ENCODE results near the gene DUSP23.

Gene DUSP23

GRCh38 chr1:159829273-159829634 lies 48.5 kb downstream of the DUSP23 start:
- Histone ChIP-seq H2AFZ (ENCODE audit: low read length) (no peak overlapping the region), H3K14ac (ENCODE audit: low read length) (no peak overlapping the region), H3K4me1 (ENCODE audit: control insufficient read depth in 2 of 2, insufficient read depth in 1 of 2, low read depth in 1 of 2, low read length in 2 of 2) (peaks cover 0 to 8% of the 10 kb centered on the region in 2 donors), H2BK120ac (ENCODE audit: low read depth, low read length) (no peak overlapping the region), H3K36me3 (replicated peaks in 1 of 2; ENCODE audit: control insufficient read depth in 2 of 2, insufficient read depth in 2 of 2, low read length in 2 of 2) (no peaks in the 10 kb centered on the region), H3K23ac (ENCODE audit: low read depth, low read length, poor library complexity) (no peak overlapping the region), H4K91ac (ENCODE audit: low read depth, low read length, poor library complexity) (no peak overlapping the region), H3K4me2 (ENCODE audit: insufficient read depth, low read length, poor library complexity, severe bottlenecking) (no peak overlapping the region), H2BK15ac (ENCODE audit: low read length) (no peak overlapping the region), H3K9me3 (replicated peaks in 1 of 2; ENCODE audit: control insufficient read depth in 2 of 2, insufficient read depth in 1 of 2, low read depth in 1 of 2, low read length in 2 of 2) (no peaks in the 10 kb centered on the region), H3K4me3 (ENCODE audit: low read length in 2 of 2) (no peak overlapping the region), H2AK5ac (ENCODE audit: low read depth, low read length) (no peak overlapping the region), H3K9ac (ENCODE audit: low read depth, low read length, poor library complexity) (no peak overlapping the region), H3K27me3 (ENCODE audit: control insufficient read depth in 3 of 3, insufficient read depth in 3 of 3, low read depth in 1 of 3, low read length in 3 of 3) (peaks cover 0 to 59% (median 0%) of the 10 kb centered on the region in 3 experiments), H4K8ac (ENCODE audit: low read depth, low read length) (no peak overlapping the region), H2BK5ac (ENCODE audit: low read length) (no peak overlapping the region), H3K4ac (ENCODE audit: low read length) (no peak overlapping the region), H3K27ac (replicated peaks; ENCODE audit: low read length) (no peak overlapping the region), H2BK12ac (ENCODE audit: low read length) (no peak overlapping the region), H3K79me1 (ENCODE audit: low read depth, low read length) (no peaks in the 10 kb centered on the region), H3K18ac (ENCODE audit: low read length) (no peak overlapping the region)
- DNase-seq (ENCODE audit: low spot score): no peak
- no CpG with 5 or more reads among the region's 3 CpGs for WGBS, 2 donors (ENCODE audit: extremely low coverage in 2 of 2, insufficient read length in 2 of 2, insufficient replicate concordance in 1 of 2)

DNA sequence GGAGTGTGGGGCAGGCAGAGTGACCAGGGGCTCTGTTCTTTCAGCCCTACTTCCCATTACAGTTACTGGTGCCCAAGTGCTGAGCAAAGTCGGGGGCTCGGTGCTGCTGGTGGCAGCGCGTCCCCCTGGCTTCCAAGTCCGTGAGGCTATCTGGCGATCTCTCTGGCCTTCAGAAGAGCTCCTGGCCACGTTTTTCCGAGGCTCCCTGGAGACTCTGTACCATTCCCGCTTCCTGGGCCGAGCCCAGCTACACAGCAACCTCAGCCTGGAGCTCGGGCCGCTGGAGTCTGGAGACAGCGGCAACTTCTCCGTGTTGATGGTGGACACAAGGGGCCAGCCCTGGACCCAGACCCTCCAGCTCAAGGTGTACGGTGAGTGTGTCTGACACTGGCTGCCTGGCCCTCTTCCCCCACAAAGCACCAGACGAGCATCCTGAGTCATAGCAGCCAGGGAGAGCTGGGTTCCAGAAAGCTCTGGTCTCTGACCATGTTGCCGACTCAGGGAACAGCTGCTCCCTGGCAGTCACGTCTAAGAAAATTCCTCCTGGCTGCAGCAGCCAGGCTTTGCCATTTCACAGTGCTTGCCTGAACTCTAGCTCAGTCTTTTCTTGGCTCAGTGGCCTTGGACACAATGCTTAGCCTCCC lies 49.2 kb downstream of the DUSP23 start:
- Histone ChIP-seq H3K36me3 (replicated peaks in 1 of 2; ENCODE audit: control insufficient read depth in 2 of 2, insufficient read depth in 2 of 2, low read length in 2 of 2) (no peaks in the 10 kb centered on the region), H3K79me1 (ENCODE audit: low read depth, low read length) (no peaks in the 10 kb centered on the region), H4K91ac (ENCODE audit: low read depth, low read length, poor library complexity) (no peak overlapping the region), H3K9ac (ENCODE audit: low read depth, low read length, poor library complexity) (no peak overlapping the region), H2BK5ac (ENCODE audit: low read length) (no peak overlapping the region), H2BK12ac (ENCODE audit: low read length) (no peak overlapping the region), H3K4me2 (ENCODE audit: insufficient read depth, low read length, poor library complexity, severe bottlenecking) (no peak overlapping the region), H2BK15ac (ENCODE audit: low read length) (peak overlapping the region; percentile 63), H3K27ac (replicated peaks; ENCODE audit: low read length) (no peak overlapping the region), H2BK120ac (ENCODE audit: low read depth, low read length) (no peak overlapping the region), H3K27me3 (ENCODE audit: control insufficient read depth in 3 of 3, insufficient read depth in 3 of 3, low read depth in 1 of 3, low read length in 3 of 3) (peaks cover 0 to 59% (median 0%) of the 10 kb centered on the region in 3 experiments), H3K4ac (ENCODE audit: low read length) (no peak overlapping the region), H3K9me3 (replicated peaks in 1 of 2; ENCODE audit: control insufficient read depth in 2 of 2, insufficient read depth in 1 of 2, low read depth in 1 of 2, low read length in 2 of 2) (no peaks in the 10 kb centered on the region), H3K4me3 (ENCODE audit: low read length in 2 of 2) (no peak overlapping the region), H3K18ac (ENCODE audit: low read length) (peak overlapping the region; percentile 3), H4K8ac (ENCODE audit: low read depth, low read length) (no peak overlapping the region), H3K14ac (ENCODE audit: low read length) (no peak overlapping the region), H3K23ac (ENCODE audit: low read depth, low read length, poor library complexity) (no peak overlapping the region), H3K4me1 (ENCODE audit: control insufficient read depth in 2 of 2, insufficient read depth in 1 of 2, low read depth in 1 of 2, low read length in 2 of 2) (peaks cover 0 to 8% of the 10 kb centered on the region in 2 donors), H2AK5ac (ENCODE audit: low read depth, low read length) (peak overlapping the region; percentile 12), H2AFZ (ENCODE audit: low read length) (no peak overlapping the region)
- DNase-seq (ENCODE audit: low spot score): no peak
- WGBS, 2 donors (ENCODE audit: extremely low coverage in 2 of 2, insufficient read length in 2 of 2, insufficient replicate concordance in 1 of 2): no CpG with 5 or more reads among the region's 18 CpGs

GRCh38 chr1:159830722-159831121 lies 50.0 kb downstream of the DUSP23 start:
- Histone ChIP-seq H3K36me3 (replicated peaks in 1 of 2; ENCODE audit: control insufficient read depth in 2 of 2, insufficient read depth in 2 of 2, low read length in 2 of 2) (no peaks in the 10 kb centered on the region), H2AFZ (ENCODE audit: low read length) (no peak overlapping the region), H3K27ac (replicated peaks; ENCODE audit: low read length) (no peak overlapping the region), H3K4ac (ENCODE audit: low read length) (no peak overlapping the region), H3K4me3 (ENCODE audit: low read length in 2 of 2) (no peak overlapping the region), H3K4me1 (ENCODE audit: control insufficient read depth in 2 of 2, insufficient read depth in 1 of 2, low read depth in 1 of 2, low read length in 2 of 2) (peaks cover 0 to 7% of the 10 kb centered on the region in 2 donors), H3K9me3 (replicated peaks in 1 of 2; ENCODE audit: control insufficient read depth in 2 of 2, insufficient read depth in 1 of 2, low read depth in 1 of 2, low read length in 2 of 2) (no peaks in the 10 kb centered on the region), H3K9ac (ENCODE audit: low read depth, low read length, poor library complexity) (no peak overlapping the region), H2AK5ac (ENCODE audit: low read depth, low read length) (no peak overlapping the region), H2BK5ac (ENCODE audit: low read length) (no peak overlapping the region), H3K14ac (ENCODE audit: low read length) (no peak overlapping the region), H3K4me2 (ENCODE audit: insufficient read depth, low read length, poor library complexity, severe bottlenecking) (no peak overlapping the region), H3K18ac (ENCODE audit: low read length) (no peak overlapping the region), H4K8ac (ENCODE audit: low read depth, low read length) (no peak overlapping the region), H3K27me3 (ENCODE audit: control insufficient read depth in 3 of 3, insufficient read depth in 3 of 3, low read depth in 1 of 3, low read length in 3 of 3) (peaks cover 0 to 56% (median 0%) of the 10 kb centered on the region in 3 experiments), H3K23ac (ENCODE audit: low read depth, low read length, poor library complexity) (no peak overlapping the region), H4K91ac (ENCODE audit: low read depth, low read length, poor library complexity) (no peak overlapping the region), H3K79me1 (ENCODE audit: low read depth, low read length) (no peaks in the 10 kb centered on the region), H2BK15ac (ENCODE audit: low read length) (no peak overlapping the region), H2BK12ac (ENCODE audit: low read length) (no peak overlapping the region), H2BK120ac (ENCODE audit: low read depth, low read length) (no peak overlapping the region)
- DNase-seq (ENCODE audit: low spot score): no peak
- WGBS, 2 donors (ENCODE audit: extremely low coverage in 2 of 2, insufficient read length in 2 of 2, insufficient replicate concordance in 1 of 2): no CpG with 5 or more reads among the region's 8 CpGs

- no peak overlapping the region for H4K91ac ChIP-seq (ENCODE audit: low read depth, low read length, poor library complexity)
- no peak overlapping the region for H2BK12ac ChIP-seq (ENCODE audit: low read length)
- no peak overlapping the region for H3K14ac ChIP-seq (ENCODE audit: low read length)
- H4K8ac ChIP-seq (ENCODE audit: low read depth, low read length): no peak overlapping the region
- H3K4me2 ChIP-seq (ENCODE audit: insufficient read depth, low read length, poor library complexity, severe bottlenecking): no peak overlapping the region
- H2BK15ac ChIP-seq (ENCODE audit: low read length): no peak overlapping the region
- H3K27ac ChIP-seq (replicated peaks; ENCODE audit: low read length): no peak overlapping the region
- H3K36me3 ChIP-seq (replicated peaks in 1 of 2; ENCODE audit: control insufficient read depth in 2 of 2, insufficient read depth in 2 of 2, low read length in 2 of 2): no peaks in the 10 kb centered on the region
- DNase-seq (ENCODE audit: low spot score): no peak
- WGBS, 2 donors (ENCODE audit: extremely low coverage in 2 of 2, insufficient read length in 2 of 2, insufficient replicate concordance in 1 of 2): no CpG with 5 or more reads among the region's 7 CpGs
- no peak overlapping the region for H3K4ac ChIP-seq (ENCODE audit: low read length)
- H3K27me3 ChIP-seq (ENCODE audit: control insufficient read depth in 3 of 3, insufficient read depth in 3 of 3, low read depth in 1 of 3, low read length in 3 of 3): peaks cover 0 to 51% (median 0%) of the 10 kb centered on the region in 3 experiments
- H3K23ac ChIP-seq (ENCODE audit: low read depth, low read length, poor library complexity): no peak overlapping the region
- no peaks in the 10 kb centered on the region for H3K9me3 ChIP-seq (replicated peaks in 1 of 2; ENCODE audit: control insufficient read depth in 2 of 2, insufficient read depth in 1 of 2, low read depth in 1 of 2, low read length in 2 of 2)
- no peak overlapping the region for H3K18ac ChIP-seq (ENCODE audit: low read length)
- H2BK120ac ChIP-seq (ENCODE audit: low read depth, low read length): no peak overlapping the region
- H2AK5ac ChIP-seq (ENCODE audit: low read depth, low read length): no peak overlapping the region
- H3K9ac ChIP-seq (ENCODE audit: low read depth, low read length, poor library complexity): no peak overlapping the region
- peaks cover 0 to 7% of the 10 kb centered on the region in 2 donors for H3K4me1 ChIP-seq (ENCODE audit: control insufficient read depth in 2 of 2, insufficient read depth in 1 of 2, low read depth in 1 of 2, low read length in 2 of 2)
- H3K4me3 ChIP-seq (ENCODE audit: low read length in 2 of 2): no peak overlapping the region
- H2BK5ac ChIP-seq (ENCODE audit: low read length): no peak overlapping the region
- no peaks in the 10 kb centered on the region for H3K79me1 ChIP-seq (ENCODE audit: low read depth, low read length)
- no peak overlapping the region for H2AFZ ChIP-seq (ENCODE audit: low read length)
Measured at GRCh38 chr1:159831412-159832141, 50.8 kb downstream of the DUSP23 start.
